H1 (cell line): ENCODE results near the gene MKNK2. TPM values are rescaled to one million over a fixed set of nuclear protein-coding genes. Genes with fewer than 3 reads are reported as not detected.

ENCODE experiments used
- CTCF ChIA-PET: fragments of 300-600 bp; sonication (Branson Sonifier 250); formaldehyde crosslinking; loops from one replicate; lab custom pipeline; 2021; ENCODE audit not compliant: partially characterized antibody; lab: Charles Lee
- POLR2A ChIA-PET: fragments of 300-600 bp; sonication (Branson Sonifier 250); formaldehyde crosslinking; loops from one replicate; lab custom pipeline; 2021; ENCODE audit warnings: inconsistent platforms; ENCODE audit not compliant: partially characterized antibody; lab: Charles Lee
- DNase-seq, 2 experiments: peaks; one replicate each; pipeline versions ENCODE4 v3.0.0 to v3.0.0-alpha.2; 2010 to 2022; ENCODE audit warnings: low spot score in 2 of 2, low read depth in 1 of 2, mixed read lengths in 1 of 2
- FAIRE-seq: peaks from 2 replicates; lab custom pipeline; 2011; peaks lifted over from hg19 to GRCh38; lab: Jason Lieb, UNC
- H2AFZ ChIP-seq: 2 replicates; pipeline ENCODE4 v1.8.1; 2012; ENCODE audit warnings: low read length, inconsistent platforms
- H2AK5ac ChIP-seq: 2 replicates; pipeline ENCODE4 v1.6.1; 2013; ENCODE audit warnings: low read depth, low read length
- H2BK120ac ChIP-seq: replicated peaks from 2 replicates; pipeline ENCODE3; 2013; ENCODE audit warnings: low read depth, low read length, inconsistent platforms
- H2BK12ac ChIP-seq: 2 replicates; pipeline ENCODE4 v1.6.1; 2013; ENCODE audit warnings: low read depth, low read length
- H2BK15ac ChIP-seq: 2 replicates; pipeline ENCODE4 v1.6.1; 2013; ENCODE audit warnings: low read length
- H2BK20ac ChIP-seq: 2 replicates; pipeline ENCODE4 v1.6.1; 2013; ENCODE audit warnings: low read length
- H2BK5ac ChIP-seq: 2 replicates; pipeline ENCODE4 v1.6.1; 2013; ENCODE audit warnings: low read depth, low read length
- H3K14ac ChIP-seq: 2 replicates; pipeline ENCODE4 v1.6.1; 2013; ENCODE audit warnings: inconsistent platforms; ENCODE audit not compliant: insufficient read length
- H3K18ac ChIP-seq: 2 replicates; pipeline ENCODE4 v1.6.1; 2013; ENCODE audit warnings: low read length; ENCODE audit errors: extremely low read depth
- H3K23ac ChIP-seq: 2 replicates; pipeline ENCODE4 v1.6.1; 2013; ENCODE audit warnings: inconsistent platforms; ENCODE audit not compliant: insufficient read length
- H3K23me2 ChIP-seq: 2 replicates; pipeline ENCODE4 v1.6.1; 2013; ENCODE audit warnings: low read depth, low read length
- H3K27ac ChIP-seq: 2 replicates; pipeline ENCODE4 v1.6.1; 2011; ENCODE audit warnings: low read depth, low read length, inconsistent platforms
- H3K27me3 ChIP-seq, 4 experiments: replicated peaks in 1 of 4; 1 replicate in 1 of 4; 2 replicates in 3 of 4; pipeline versions ENCODE4 v1.6.1 to v1.8.1; 2011 to 2013; ENCODE audit warnings: low read length in 3 of 4, mild to moderate bottlenecking in 3 of 4, inconsistent platforms in 2 of 4, mixed read lengths in 2 of 4, moderate library complexity in 1 of 4; ENCODE audit not compliant: control insufficient read depth in 3 of 4, insufficient read depth in 3 of 4; ENCODE audit errors: extremely low read depth in 1 of 4
- H3K36me3 ChIP-seq, 4 experiments: 2 replicates each; pipeline versions ENCODE4 v1.6.1 to v1.8.1; 2011 to 2013; ENCODE audit warnings: mild to moderate bottlenecking in 4 of 4, low read length in 3 of 4, moderate library complexity in 2 of 4, control low read depth in 1 of 4, inconsistent platforms in 1 of 4; ENCODE audit not compliant: insufficient read depth in 4 of 4, control insufficient read depth in 2 of 4
- H3K4ac ChIP-seq: replicated peaks from 2 replicates; pipeline ENCODE3; 2013; ENCODE audit warnings: low read length, low read depth, mixed read lengths, inconsistent platforms; ENCODE audit not compliant: insufficient read length
- H3K4me1 ChIP-seq, 4 experiments: replicated peaks in 1 of 4; 1 replicate in 1 of 4; 2 replicates in 3 of 4; pipeline versions ENCODE4 v1.6.1 to v1.8.1; 2011 to 2013; ENCODE audit warnings: low read length in 3 of 4, inconsistent platforms in 2 of 4, mixed read lengths in 1 of 4; ENCODE audit not compliant: insufficient read depth in 4 of 4, control insufficient read depth in 3 of 4
- H3K4me2 ChIP-seq, 2 experiments: 2 replicates each; pipeline versions ENCODE4 v1.6.1 to v1.8.1; 2011 to 2013; ENCODE audit warnings: low read depth in 2 of 2, low read length in 2 of 2, control low read depth in 1 of 2, inconsistent platforms in 1 of 2, mild to moderate bottlenecking in 1 of 2; ENCODE audit not compliant: insufficient read depth in 1 of 2
- H3K4me3 ChIP-seq, 4 experiments: fragments of 200-600, 300-600 bp in 1 of 4; sonication (generic), shearing (Covaris generic), sonication (Bioruptor Twin) in 1 of 4; 2 replicates each; pipeline versions ENCODE4 v1.5.1 to v1.8.1; 2011 to 2016; ENCODE audit warnings: low read length in 4 of 4, low read depth in 3 of 4, control low read depth in 2 of 4, inconsistent platforms in 2 of 4, mild to moderate bottlenecking in 2 of 4, mixed read lengths in 1 of 4, moderate library complexity in 1 of 4; ENCODE audit not compliant: insufficient read depth in 2 of 4; ENCODE audit errors: extremely low read depth in 1 of 4
- H3K56ac ChIP-seq: replicated peaks from 2 replicates; pipeline ENCODE3; 2013; ENCODE audit warnings: low read depth, mild to moderate bottlenecking, mixed read lengths, low read length, inconsistent platforms; ENCODE audit not compliant: insufficient read length
- H3K79me1 ChIP-seq: 2 replicates; pipeline ENCODE4 v1.6.1; 2013; ENCODE audit warnings: low read depth, low read length, control low read depth
- H3K79me2 ChIP-seq, 2 experiments: 2 replicates each; pipeline versions ENCODE4 v1.6.1 to v1.8.1; 2012 to 2013; ENCODE audit warnings: low read length in 2 of 2, mild to moderate bottlenecking in 2 of 2, inconsistent platforms in 1 of 2; ENCODE audit not compliant: insufficient read depth in 2 of 2, control insufficient read depth in 1 of 2
- H3K9ac ChIP-seq, 4 experiments: replicated peaks in 1 of 4; 1 replicate in 1 of 4; 2 replicates in 3 of 4; pipeline versions ENCODE4 v1.6.1 to v1.8.1; 2011 to 2013; ENCODE audit warnings: low read depth in 3 of 4, low read length in 3 of 4, control low read depth in 2 of 4, mild to moderate bottlenecking in 2 of 4, moderate library complexity in 2 of 4, inconsistent platforms in 1 of 4; ENCODE audit errors: extremely low read depth in 1 of 4
- H3K9me3 ChIP-seq, 2 experiments: 2 replicates each; pipeline versions ENCODE4 v1.6.1 to v1.8.1; 2012 to 2013; ENCODE audit warnings: mild to moderate bottlenecking in 2 of 2, moderate library complexity in 2 of 2, control low read depth in 1 of 2, inconsistent platforms in 1 of 2, low read depth in 1 of 2, low read length in 1 of 2, mixed read lengths in 1 of 2; ENCODE audit not compliant: insufficient read depth in 2 of 2
- H4K20me1 ChIP-seq, 2 experiments: replicated peaks in 1 of 2; 2 replicates each; pipeline versions ENCODE3 to v1.8.1; 2011 to 2013; ENCODE audit warnings: inconsistent platforms in 2 of 2, low read length in 2 of 2, mild to moderate bottlenecking in 1 of 2; ENCODE audit not compliant: insufficient read depth in 2 of 2, control insufficient read depth in 1 of 2
- H4K5ac ChIP-seq: 2 replicates; pipeline ENCODE4 v1.6.1; 2013; ENCODE audit warnings: low read length, low read depth, mixed read lengths, inconsistent platforms; ENCODE audit not compliant: insufficient read length
- H4K8ac ChIP-seq: 2 replicates; pipeline ENCODE4 v1.8.0; 2013; ENCODE audit warnings: mild to moderate bottlenecking, moderate library complexity, low read length, inconsistent platforms; ENCODE audit not compliant: insufficient read depth; ENCODE audit errors: extremely low read depth
- H4K91ac ChIP-seq: replicated peaks from 2 replicates; pipeline ENCODE3; 2013; ENCODE audit warnings: low read length, mixed read lengths, inconsistent platforms; ENCODE audit not compliant: insufficient read length
- KDM1A ChIP-seq: fragments of 200-600, 300-600 bp; sonication (generic); IDR thresholded peaks from 2 replicates; pipeline ENCODE4 v1.7.1; 2016; ENCODE audit warnings: mild to moderate bottlenecking, low read length, borderline replicate concordance
- RBBP5 ChIP-seq: IDR thresholded peaks from 2 replicates; pipeline ENCODE4 v1.7.1; 2012; ENCODE audit warnings: low read depth, mild to moderate bottlenecking, inconsistent platforms, low read length, moderate library complexity, borderline replicate concordance
- SAP30 ChIP-seq: fragments of 300-600 bp; sonication (generic); IDR thresholded peaks from 2 replicates; pipeline ENCODE4 v1.7.1; 2012; ENCODE audit warnings: low read length, moderate library complexity, mild to moderate bottlenecking, inconsistent platforms; ENCODE audit not compliant: insufficient read depth, insufficient replicate concordance
- WGBS, 2 experiments: shearing (Covaris generic) in 1 of 2; methylation state at CpG; one replicate each; pipeline versions ENCODE4 v1.1.6 to v1.1.7; 2013 to 2015; ENCODE audit warnings: low lambda C conversion rate in 2 of 2, mixed read lengths in 2 of 2, inconsistent platforms in 1 of 2, low coverage in 1 of 2, missing lambda C conversion rate in 1 of 2; ENCODE audit not compliant: insufficient replicate concordance in 2 of 2, insufficient coverage in 1 of 2, insufficient read length in 1 of 2; ENCODE audit errors: extremely low coverage in 1 of 2, missing lambda C conversion rate in 1 of 2; 5-methylcytosine and 5-hydroxymethylcytosine counted together
- polyA plus RNA-seq, 7 experiments: library from polyadenylated mRNA; depleted of rRNA in 3 of 7; stranded (reverse) in 5 of 7; unstranded in 2 of 7; fragments of >200 nt in 5 of 7; fragments of 200-250 nt in 2 of 7; gene quantifications; 1 replicate in 5 of 7; 2 replicates in 1 of 7; 4 replicates in 1 of 7; pipeline versions ENCODE4 v1.2.1 to v1.2.3, GENCODE V29; 2011 to 2013; ENCODE audit warnings: missing spikeins in 2 of 7, mixed read lengths in 2 of 7
- total RNA-seq: library from RNA; stranded (reverse); fragmentation: NEBNext Ultra II Directional; extraction: Animal tissue kit (Norgen Biotek cat#: 25700); gene quantifications from 2 replicates; pipeline ENCODE4 v1.2.1, GENCODE V29; 2021
- TF ChIP-seq, protein P1 (sequence below): IDR thresholded peaks from 2 replicates; pipeline ENCODE4 v1.6.1; 2012; ENCODE audit warnings: low read length, inconsistent platforms

The MKNK2 gene
- total and polyA plus RNA-seq, 2 of the 8 experiments (the other 6 are each of a cell fraction or from before 2014, with no cell fraction given), result 163 to 166 TPM

DNA sequence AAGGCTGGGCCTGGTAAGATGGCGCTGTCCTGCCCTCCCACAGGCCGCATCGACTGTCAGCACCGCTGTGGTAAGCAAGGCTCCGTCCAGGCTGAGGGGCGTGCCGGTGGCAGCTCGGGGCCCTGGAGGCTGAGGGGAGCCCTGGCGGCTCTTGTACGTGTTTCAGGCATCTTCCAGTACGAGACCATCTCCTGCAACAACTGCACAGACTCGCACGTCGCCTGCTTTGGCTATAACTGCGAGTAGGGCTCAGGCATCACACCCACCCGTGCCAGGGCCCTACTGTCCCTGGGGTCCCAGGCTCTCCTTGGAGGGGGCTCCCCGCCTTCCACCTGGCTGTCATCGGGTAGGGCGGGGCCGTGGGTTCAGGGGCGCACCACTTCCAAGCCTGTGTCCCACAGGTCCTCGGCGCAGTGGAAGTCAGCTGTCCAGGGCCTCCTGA, 46.9 kb upstream of the MKNK2 start:
- ChIA-PET CTCF (interaction anchor here (0.6 to 2.0 kb wide), 8 partner anchors 12 to 166 kb away, joined by 3 to 8 read pairs (median 4); no protein-coding TSS in a partner anchor), POLR2A (interaction anchor here (0.7 to 1.1 kb wide), 2 partner anchors 46 to 52 kb away, joined by 3 to 4 read pairs; partner anchors contain the start of gene MKNK2)
- Histone ChIP-seq H2BK20ac (no peak overlapping the region), H4K8ac (no peak overlapping the region), H4K91ac (no peak overlapping the region), H3K4me3 (no peak overlapping the region), H3K9me3 (no peaks in the 10 kb centered on the region), H3K4ac (no peak overlapping the region), H2BK15ac (no peak overlapping the region), H3K79me1 (no peaks in the 10 kb centered on the region), H2AK5ac (no peak overlapping the region), H3K23me2 (peaks cover 6% of the 10 kb centered on the region; the same call in 1 of the 2 replicates), H4K5ac (no peak overlapping the region), H2BK12ac (no peak overlapping the region), H2AFZ (no peak overlapping the region), H4K20me1 (peaks cover 8 to 21% of the 10 kb centered on the region in 2 experiments), H3K56ac (no peak overlapping the region), H3K27ac (no peak overlapping the region), H3K18ac (no peak overlapping the region), H3K79me2 (no peaks in the 10 kb centered on the region), H3K4me1 (peaks cover 0 to 3% (median 1%) of the 10 kb centered on the region in 4 experiments; a peak in 4 of 7 replicates), H3K23ac (no peak overlapping the region), H3K36me3 (peaks cover 11 to 25% (median 22%) of the 10 kb centered on the region in 4 experiments), H3K4me2 (peak overlapping the region in 1 of 2 experiments; percentile 53; a peak in 2 of 4 replicates), H2BK120ac (no peak overlapping the region), H3K27me3 (no peaks in the 10 kb centered on the region), H3K9ac (no peak overlapping the region), H2BK5ac (no peak overlapping the region), H3K14ac (no peak overlapping the region)
- TF ChIP-seq KDM1A (no peak), SAP30 (no peak), RBBP5 (no peak)
- TF ChIP-seq, protein P1, sequence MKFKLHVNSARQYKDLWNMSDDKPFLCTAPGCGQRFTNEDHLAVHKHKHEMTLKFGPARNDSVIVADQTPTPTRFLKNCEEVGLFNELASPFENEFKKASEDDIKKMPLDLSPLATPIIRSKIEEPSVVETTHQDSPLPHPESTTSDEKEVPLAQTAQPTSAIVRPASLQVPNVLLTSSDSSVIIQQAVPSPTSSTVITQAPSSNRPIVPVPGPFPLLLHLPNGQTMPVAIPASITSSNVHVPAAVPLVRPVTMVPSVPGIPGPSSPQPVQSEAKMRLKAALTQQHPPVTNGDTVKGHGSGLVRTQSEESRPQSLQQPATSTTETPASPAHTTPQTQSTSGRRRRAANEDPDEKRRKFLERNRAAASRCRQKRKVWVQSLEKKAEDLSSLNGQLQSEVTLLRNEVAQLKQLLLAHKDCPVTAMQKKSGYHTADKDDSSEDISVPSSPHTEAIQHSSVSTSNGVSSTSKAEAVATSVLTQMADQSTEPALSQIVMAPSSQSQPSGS, result no peak
- 91% methylated on average over 23 of the region's 23 CpGs; no CpG with 5 or more reads in 1 of the 2 experiments for WGBS, 2 experiments
- FAIRE-seq (no peak), DNase-seq (peak in 1 of 2 experiments; percentile 57)
